GM12874 (cell line): ENCODE data around the gene SLC10A3.

Experiments
- CTCF ChIP-seq: IDR thresholded peaks from 2 replicates; pipeline ENCODE4 v1.5.1; 2011; ENCODE audit warnings: low read depth, mild to moderate bottlenecking, control low read depth, low read length, moderate library complexity; ENCODE audit not compliant: insufficient read depth

SLC10A3 gene

GRCh38 chrX:154490414-154491083 lies at the start of gene SLC10A3:
TSS of gene SLC10A3 (minus strand) at chrX:154490629. CDS start at chrX:154488940, 1,689 bp downstream.
- TF ChIP-seq CTCF, result no peak

GRCh38 chrX:154539077-154539476 lies 48.6 kb upstream of the SLC10A3 start:
- no peak for TF ChIP-seq CTCF

GRCh38 chrX:154535892-154536291 lies 45.5 kb upstream of the SLC10A3 start:
- no peak for TF ChIP-seq CTCF

GRCh38 chrX:154534526-154535322 lies 44.3 kb upstream of the SLC10A3 start:
- peak; percentile 90 for TF ChIP-seq CTCF

- no peak for TF ChIP-seq CTCF
Observed at GRCh38 chrX:154532690-154533089, 42.3 kb upstream of the SLC10A3 start.

GRCh38 chrX:154531626-154532025 lies 41.2 kb upstream of the SLC10A3 start:
- TF ChIP-seq CTCF, result no peak

- TF ChIP-seq CTCF, result no peak
Observed at GRCh38 chrX:154530286-154530685, 39.9 kb upstream of the SLC10A3 start.
